PC-3 (cell line): ENCODE data around the gene MGAT4A.

Experiments used
- CTCF ChIP-seq: fragments of 300-600 bp; sonication (generic); conservative IDR thresholded peaks from 2 replicates; pipeline ENCODE4 v1.5.1; 2017; ENCODE audit warnings: antibody characterized with exemption, low read depth, mild to moderate bottlenecking, low read length
- EZH2 ChIP-seq: fragments of 300-600 bp; sonication (generic); IDR thresholded peaks from one replicate; pipeline ENCODE4 v1.6.1; 2017; ENCODE audit warnings: antibody characterized with exemption, mild to moderate bottlenecking, low read length; ENCODE audit not compliant: unreplicated experiment
- EZH2phosphoT487 ChIP-seq: fragments of 300-600 bp; sonication (generic); IDR thresholded peaks from 2 replicates; pipeline ENCODE4 v1.6.1; 2018; ENCODE audit warnings: mild to moderate bottlenecking, antibody characterized with exemption, low read length, borderline replicate concordance

DNA sequence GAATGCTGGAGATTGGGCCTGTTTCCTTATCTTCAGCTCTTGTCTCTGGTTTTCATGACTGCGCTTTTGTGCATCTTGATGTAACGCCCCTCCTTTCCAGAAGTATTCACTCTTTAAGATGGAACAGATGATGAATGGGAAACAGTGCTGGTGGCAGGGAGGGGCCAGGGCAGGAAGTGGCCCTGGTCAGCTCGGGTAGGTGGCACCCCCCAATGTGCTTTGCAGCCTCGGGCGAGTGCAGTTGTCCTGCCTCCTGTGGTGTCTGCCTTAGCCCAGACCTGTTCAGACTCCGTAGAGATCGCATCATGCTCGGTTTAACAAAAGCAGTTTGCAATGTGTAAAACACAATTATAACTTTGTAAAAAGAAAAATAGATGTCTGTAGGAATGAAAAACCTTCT is 17.0 kb upstream of the MGAT4A start:
- no peak for TF ChIP-seq CTCF
- no peak for TF ChIP-seq EZH2phosphoT487
- no peak for TF ChIP-seq EZH2
